GM19099 (cell line): ENCODE results near the gene ACSL1.

Source experiments
- POLR2A ChIP-seq: IDR thresholded peaks from 3 replicates; pipeline ENCODE4 v1.6.1; 2011; ENCODE audit warnings: low read depth; ENCODE audit not compliant: insufficient read length; ENCODE audit errors: extremely low read depth

The ACSL1 gene

GRCh38 chr4:184825896-184826690 is at the start of gene ACSL1:
Gene ACSL1 (minus strand): TSS chr4:184825968. CDS start chr4:184803514, 22,454 bp downstream.
- TF ChIP-seq POLR2A, result peak; percentile 92

- no peak for TF ChIP-seq POLR2A
Observed at GRCh38 chr4:184873054-184873453, 47.3 kb upstream of the ACSL1 start.

DNA sequence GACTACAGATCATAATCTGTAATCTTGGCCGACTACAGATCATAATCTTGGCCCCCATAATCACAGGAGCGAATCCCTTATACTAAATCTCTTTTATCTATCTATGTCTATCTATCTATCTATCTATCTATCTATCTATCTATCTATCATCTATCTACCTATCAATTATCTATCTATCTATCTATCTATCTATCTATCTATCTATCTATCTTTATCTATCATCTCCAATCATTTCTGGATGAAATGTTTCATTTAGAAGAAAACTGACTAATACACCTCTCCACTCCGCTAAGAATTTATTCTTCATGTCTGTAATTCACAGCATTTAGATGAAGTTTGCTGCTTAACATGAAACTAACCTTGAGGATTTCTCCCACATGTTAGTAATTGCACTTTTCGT is 45.0 kb upstream of the ACSL1 start:
- no peak for TF ChIP-seq POLR2A

GRCh38 chr4:184868623-184869022 is 42.9 kb upstream of the ACSL1 start:
- TF ChIP-seq POLR2A, result no peak

DNA sequence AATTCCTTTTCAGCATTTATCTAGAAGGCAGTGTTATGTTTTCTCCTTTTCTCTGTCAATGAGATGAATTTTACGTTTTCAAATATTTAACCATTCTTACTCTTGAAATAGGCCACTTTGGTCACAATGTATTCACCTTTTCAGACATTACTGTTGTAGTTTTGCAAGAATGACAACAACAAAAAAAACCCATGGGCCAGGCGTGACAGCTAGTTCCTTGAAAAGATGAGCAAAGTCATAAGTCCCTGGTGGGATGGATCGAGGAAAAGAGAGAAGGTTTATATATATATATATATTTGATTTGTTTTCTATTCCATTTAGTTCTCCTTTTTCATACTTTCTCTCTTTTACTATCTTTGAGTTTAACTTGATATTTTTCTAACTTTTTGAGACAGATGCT is 38.1 kb upstream of the ACSL1 start:
- no peak for TF ChIP-seq POLR2A

GRCh38 chr4:184861047-184861446 is 35.3 kb upstream of the ACSL1 start:
- TF ChIP-seq POLR2A, result no peak

DNA sequence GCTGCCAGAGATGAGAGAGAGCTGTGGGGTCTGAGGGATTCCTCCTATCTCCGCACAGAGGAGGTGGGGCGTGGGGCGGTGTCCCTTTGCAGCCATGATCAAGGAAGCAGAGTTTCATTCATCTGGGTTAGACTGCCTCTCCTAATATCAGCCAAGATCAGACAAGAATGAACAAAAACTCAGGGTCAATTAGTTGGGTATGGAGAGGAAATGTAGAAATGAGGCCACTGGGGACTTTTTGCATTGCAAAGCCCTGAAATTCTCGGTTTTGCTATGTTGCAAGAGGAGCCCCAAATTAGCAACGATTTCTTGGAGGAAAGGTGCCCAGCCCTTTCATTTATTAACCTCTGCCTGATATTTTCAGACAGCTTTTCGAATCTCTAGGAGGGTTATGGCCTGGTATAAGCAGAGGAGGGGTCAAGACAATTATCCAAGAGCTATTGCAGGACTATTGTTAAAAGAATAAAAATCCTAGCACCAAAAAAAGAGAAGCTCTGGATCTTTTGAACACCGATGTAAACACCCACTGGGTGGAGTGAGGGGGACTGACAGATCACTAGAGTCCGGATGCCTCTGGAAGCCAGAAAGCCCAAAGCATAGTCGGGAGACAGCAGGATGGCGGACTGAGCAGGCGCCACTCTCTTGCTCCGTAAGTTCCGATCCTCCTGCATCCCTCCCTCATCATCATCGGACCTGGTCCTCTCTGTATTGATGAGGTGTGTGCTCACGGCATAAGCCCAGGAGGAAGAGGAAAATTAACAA is 34.4 kb upstream of the ACSL1 start:
- no peak for TF ChIP-seq POLR2A

GRCh38 chr4:184857441-184858121 is 31.8 kb upstream of the ACSL1 start:
- TF ChIP-seq POLR2A, result no peak

GRCh38 chr4:184856277-184856609 is 30.5 kb upstream of the ACSL1 start:
- TF ChIP-seq POLR2A, result no peak

GRCh38 chr4:184854673-184855072 is 28.9 kb upstream of the ACSL1 start:
- TF ChIP-seq POLR2A, result no peak

DNA sequence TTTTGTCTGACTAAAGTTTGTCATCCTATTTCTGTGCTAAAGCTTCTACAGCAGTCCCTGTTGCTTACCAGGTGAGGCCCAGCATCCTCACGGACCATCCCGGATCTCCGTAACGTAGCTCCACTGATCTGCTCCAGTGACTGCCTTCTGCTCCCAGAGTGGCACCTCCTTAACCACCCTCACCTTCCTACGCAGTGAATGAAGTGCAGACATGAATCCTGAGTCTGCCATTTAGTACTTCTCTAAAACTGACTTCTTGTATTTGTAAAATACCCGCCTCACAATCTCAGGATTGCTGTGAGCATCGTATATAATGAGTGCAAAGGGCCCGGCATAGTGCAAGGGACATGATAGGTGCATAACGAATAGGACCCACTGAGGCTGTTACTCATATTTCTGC is 27.7 kb upstream of the ACSL1 start:
- TF ChIP-seq POLR2A, result no peak

DNA sequence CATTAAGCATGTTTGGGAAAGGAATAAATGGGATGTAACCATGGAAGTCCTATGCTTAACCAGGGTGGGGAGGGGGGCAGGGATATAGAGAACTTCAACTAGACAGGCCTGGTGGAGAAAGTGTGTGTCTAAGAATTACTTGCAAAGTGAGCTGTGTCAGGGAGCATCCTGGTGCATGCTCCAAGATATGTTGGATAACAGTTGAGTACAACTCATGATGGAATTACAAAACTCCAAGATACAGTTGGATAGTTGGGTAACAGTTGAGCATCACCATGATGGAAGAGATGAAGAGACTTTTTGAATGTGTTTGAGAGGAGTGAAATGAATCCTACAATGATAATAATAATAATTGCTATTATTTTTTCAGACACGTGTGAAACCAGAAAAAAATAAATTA is 26.1 kb upstream of the ACSL1 start:
- TF ChIP-seq POLR2A, result no peak

- TF ChIP-seq POLR2A, result no peak
Observed at GRCh38 chr4:184851200-184851541, 25.4 kb upstream of the ACSL1 start.

DNA sequence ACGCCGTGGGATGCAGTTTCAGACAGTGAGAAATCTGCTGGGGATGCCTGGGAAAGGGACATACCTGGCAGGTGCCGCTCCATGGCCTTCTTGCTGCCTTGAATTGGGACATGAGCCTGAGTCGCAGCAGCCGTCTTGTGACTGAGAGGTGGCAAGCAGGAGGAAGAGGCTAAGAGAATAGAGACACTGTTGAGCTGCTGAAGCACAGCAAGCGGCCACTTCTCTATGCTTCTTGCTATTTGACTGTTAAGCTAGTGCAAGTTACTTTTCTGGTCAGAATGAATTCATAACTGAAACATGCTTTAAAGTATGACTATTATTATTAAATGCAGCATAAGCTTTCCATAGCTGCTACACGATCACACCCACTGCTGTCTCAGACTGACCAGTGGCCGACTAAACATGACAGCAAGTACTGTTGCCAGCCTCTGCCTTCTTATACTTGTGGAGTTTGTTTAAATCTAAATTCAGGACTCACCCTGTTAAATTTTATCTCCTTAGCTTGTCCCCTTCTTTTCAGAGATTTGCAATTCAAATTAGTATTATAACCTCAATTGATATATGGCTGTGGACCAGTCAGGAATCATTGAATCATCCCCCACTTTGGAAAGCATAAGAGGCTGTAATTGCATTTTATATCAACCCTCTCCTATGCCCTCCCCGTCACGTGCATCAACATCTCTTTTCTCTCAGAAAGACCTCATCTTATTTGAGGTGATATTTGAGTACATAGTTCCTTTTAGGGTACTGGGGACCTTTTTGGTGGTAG is 24.8 kb upstream of the ACSL1 start:
- TF ChIP-seq POLR2A, result no peak

DNA sequence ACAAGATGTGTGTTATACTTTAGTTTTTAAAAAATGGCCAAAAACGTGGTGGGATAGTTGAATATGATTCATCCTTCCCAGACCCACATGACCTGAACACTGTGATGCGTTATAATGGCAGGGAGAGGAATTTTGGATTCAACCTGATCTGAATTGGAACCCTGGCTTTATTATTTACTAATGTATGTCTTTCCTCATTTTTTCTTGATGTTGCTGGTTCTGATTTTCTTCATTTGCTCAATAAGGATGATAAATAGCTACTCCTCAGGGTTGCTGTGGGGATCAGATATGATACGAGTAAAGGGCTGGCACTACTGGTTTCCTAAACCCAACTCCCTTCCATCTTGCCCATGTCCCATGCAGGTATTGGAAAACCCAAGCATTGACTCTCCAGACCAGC is 24.2 kb upstream of the ACSL1 start:
- no peak for TF ChIP-seq POLR2A

- no peak for TF ChIP-seq POLR2A
Observed at GRCh38 chr4:184849185-184849584, 23.4 kb upstream of the ACSL1 start.

- no peak for TF ChIP-seq POLR2A
Observed at GRCh38 chr4:184848510-184848909, 22.7 kb upstream of the ACSL1 start.
